Smooth muscle cell (in vitro differentiated cells): Measurements from ENCODE around the gene PIGN. TPM values are rescaled to one million over a fixed set of nuclear protein-coding genes. Genes with fewer than 3 reads are reported as not detected.

Experiments used
- DNase-seq: peaks from one replicate; lab custom pipeline; 2025; ENCODE audit not compliant: unreplicated experiment; lab: John Stamatoyannopoulos, UW
- H2AFZ ChIP-seq: fragments of 200-600 bp; sonication (generic); 2 replicates; pipeline ENCODE4 v1.6.0; 2016; ENCODE audit warnings: antibody characterized with exemption, low read depth, mild to moderate bottlenecking
- H3F3A ChIP-seq: fragments of 200-600 bp; sonication (generic); 2 replicates; pipeline ENCODE4 v1.6.0; 2017; ENCODE audit warnings: antibody characterized with exemption, low read depth
- H3K27ac ChIP-seq: fragments of 200-600 bp; sonication (generic); 2 replicates; pipeline ENCODE4 v1.5.1; 2016; ENCODE audit warnings: low read depth, mild to moderate bottlenecking
- H3K27me3 ChIP-seq: fragments of 200-600 bp; sonication (generic); 2 replicates; pipeline ENCODE4 v1.6.1; 2016; ENCODE audit warnings: low read depth, mild to moderate bottlenecking
- H3K36me3 ChIP-seq: fragments of 200-600 bp; sonication (generic); 2 replicates; pipeline ENCODE4 v1.5.1; 2016; ENCODE audit warnings: low read depth
- H3K4me1 ChIP-seq: fragments of 200-600 bp; sonication (generic); 2 replicates; pipeline ENCODE4 v1.5.1; 2016; ENCODE audit warnings: low read depth
- H3K4me2 ChIP-seq: fragments of 200-600 bp; sonication (generic); 2 replicates; pipeline ENCODE4 v1.6.0; 2016; ENCODE audit warnings: mild to moderate bottlenecking
- H3K4me3 ChIP-seq: fragments of 200-600 bp; sonication (generic); 2 replicates; pipeline ENCODE4 v1.5.1; 2016; ENCODE audit warnings: mild to moderate bottlenecking
- H3K79me2 ChIP-seq: fragments of 200-600 bp; sonication (generic); 2 replicates; pipeline ENCODE4 v1.6.0; 2016; ENCODE audit warnings: low read depth, mild to moderate bottlenecking
- H3K9ac ChIP-seq: fragments of 200-600 bp; sonication (generic); 2 replicates; pipeline ENCODE4 v1.6.0; 2016; ENCODE audit warnings: low read depth
- H3K9me3 ChIP-seq: fragments of 200-600 bp; sonication (generic); replicated peaks from 2 replicates; pipeline ENCODE4 v1.5.1; 2016; ENCODE audit warnings: low read depth
- H4K20me1 ChIP-seq: fragments of 200-600 bp; sonication (generic); 2 replicates; pipeline ENCODE4 v1.6.0; 2016; ENCODE audit warnings: low read depth
- CTCF ChIP-seq: fragments of 200-600 bp; sonication (generic); IDR thresholded peaks from 2 replicates; pipeline ENCODE4 v1.5.1; 2017; ENCODE audit warnings: borderline replicate concordance, mild to moderate bottlenecking, antibody characterized with exemption; ENCODE audit not compliant: insufficient read depth, poor library complexity, severe bottlenecking
- WGBS: methylation state at CpG from one replicate; pipeline ENCODE4 v1.1.7; 2016; ENCODE audit warnings: low lambda C conversion rate; 5-methylcytosine and 5-hydroxymethylcytosine counted together
- polyA plus RNA-seq: library from polyadenylated mRNA; unstranded; fragments of >200 nt; fragmentation: Nextera tagmentation; extraction: Ambion mirVana; gene quantifications from 2 replicates; pipeline ENCODE4 v1.2.1, GENCODE V29; 2016
- total RNA-seq: library from RNA; depleted of rRNA; stranded (reverse); fragments of >200 nt; gene quantifications from 2 replicates; pipeline ENCODE4 v1.2.3, GENCODE V29; 2014

The PIGN gene
- total and polyA plus RNA-seq, 2 experiments from 2014 or later = 14.3 to 31.8 TPM

GRCh38 chr18:62018759-62019041, 168.2 kb downstream of the PIGN start:
- 95% methylated on average over 2 of the region's 2 CpGs for WGBS
- no peak for TF ChIP-seq CTCF

GRCh38 chr18:62018034-62018758, 168.7 kb downstream of the PIGN start:
- Histone ChIP-seq H3K9me3 (no peaks in the 10 kb centered on the region), H3K27me3 (no peaks in the 10 kb centered on the region), H3K4me1 (no peaks in the 10 kb centered on the region), H3F3A (peaks cover 4% of the 10 kb centered on the region), H3K4me3 (no peak overlapping the region), H3K27ac (peak overlapping the region; percentile 12), H3K4me2 (peak overlapping the region; percentile 11), H3K36me3 (no peaks in the 10 kb centered on the region), H3K79me2 (no peaks in the 10 kb centered on the region), H3K9ac (no peak overlapping the region), H4K20me1 (no peaks in the 10 kb centered on the region), H2AFZ (peak overlapping the region; percentile 49)
- no peak for TF ChIP-seq CTCF
- 45% methylated on average over 9 of the region's 9 CpGs for whole genome bisulfite sequencing
- DNase-seq = no peak

More at GRCh38 chr18:62018759-62019041, 168.2 kb downstream of the PIGN start:
- no peak for DNase-seq
- Histone ChIP-seq H2AFZ (no peak overlapping the region), H3K9me3 (no peaks in the 10 kb centered on the region), H3F3A (peaks cover 4% of the 10 kb centered on the region), H3K4me2 (no peak overlapping the region), H3K27ac (no peak overlapping the region), H3K4me3 (no peak overlapping the region), H3K36me3 (no peaks in the 10 kb centered on the region), H3K27me3 (no peaks in the 10 kb centered on the region), H3K4me1 (no peaks in the 10 kb centered on the region), H3K9ac (no peak overlapping the region), H3K79me2 (no peaks in the 10 kb centered on the region), H4K20me1 (no peaks in the 10 kb centered on the region)

DNA sequence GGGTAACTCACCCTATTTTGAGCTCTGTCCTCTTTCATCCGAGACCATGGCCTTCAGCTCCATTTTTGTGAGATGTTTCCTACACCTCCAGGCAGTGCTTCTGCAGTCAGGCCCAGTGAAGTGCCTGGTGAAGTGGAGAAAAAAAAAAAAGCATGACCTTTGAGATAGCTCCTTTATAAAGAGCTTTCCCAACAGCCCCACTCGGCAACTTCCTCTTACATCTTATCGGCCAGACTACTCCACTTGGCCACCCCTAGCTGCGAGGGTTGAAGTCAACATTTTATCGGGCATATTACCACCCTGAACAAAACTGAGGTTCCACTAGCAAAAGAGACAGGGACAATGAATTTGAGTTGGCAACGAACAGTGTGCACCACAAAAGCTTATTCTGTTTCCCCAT, 169.2 kb downstream of the PIGN start:
- no peaks in the 10 kb centered on the region for H3K4me1 ChIP-seq
- H3K4me2 ChIP-seq = peak overlapping the region; percentile 11
- H3K36me3 ChIP-seq = no peaks in the 10 kb centered on the region
- no peaks in the 10 kb centered on the region for H4K20me1 ChIP-seq
- peak overlapping the region; percentile 49 for H2AFZ ChIP-seq
- H3K79me2 ChIP-seq = no peaks in the 10 kb centered on the region
- 79% methylated on average over 6 of the region's 6 CpGs for WGBS
- no peak for DNase-seq
- no peaks in the 10 kb centered on the region for H3K27me3 ChIP-seq
- no peaks in the 10 kb centered on the region for H3K9me3 ChIP-seq
- peak overlapping the region; percentile 12 for H3K27ac ChIP-seq
- H3K9ac ChIP-seq = no peak overlapping the region
- TF ChIP-seq CTCF = no peak
- no peak overlapping the region for H3K4me3 ChIP-seq
- H3F3A ChIP-seq = peaks cover 4% of the 10 kb centered on the region

DNA sequence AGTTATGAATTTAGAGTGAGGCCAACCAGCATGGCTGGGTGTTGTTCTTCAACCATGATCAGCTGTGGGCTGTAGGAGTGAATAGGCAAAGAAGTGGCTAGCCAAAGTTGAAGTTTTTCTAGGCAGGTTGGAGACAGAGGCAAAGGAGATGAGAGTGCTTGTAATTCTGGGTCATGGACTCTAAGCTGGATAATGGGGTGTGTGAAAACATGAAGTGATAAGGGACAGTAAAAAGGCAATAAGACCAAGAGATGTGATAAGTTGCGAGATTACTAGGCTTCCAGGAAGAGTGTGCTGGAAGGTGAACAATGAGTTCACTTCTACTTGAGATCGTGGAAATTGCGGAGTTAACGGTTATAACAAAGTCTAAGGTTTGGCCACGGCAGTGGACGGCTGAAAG, 175.4 kb downstream of the PIGN start:
- Histone ChIP-seq H3K27ac (no peak overlapping the region), H3K27me3 (no peaks in the 10 kb centered on the region), H2AFZ (no peak overlapping the region), H3K4me2 (no peak overlapping the region), H3K4me3 (no peak overlapping the region), H3K9ac (no peak overlapping the region), H3K9me3 (peaks cover 1% of the 10 kb centered on the region), H4K20me1 (no peaks in the 10 kb centered on the region), H3K36me3 (no peaks in the 10 kb centered on the region), H3K79me2 (no peaks in the 10 kb centered on the region), H3K4me1 (no peaks in the 10 kb centered on the region), H3F3A (no peaks in the 10 kb centered on the region)
- DNase-seq = no peak
- WGBS = 84% methylated on average over 6 of the region's 6 CpGs
- no peak for TF ChIP-seq CTCF
